ENCODE measurements around the gene CASP7. TPM values are rescaled to one million over a fixed set of nuclear protein-coding genes. Genes with fewer than 3 reads are reported as not detected.

The CASP7 gene
- total RNA-seq, 3 donors from 2014 or later (not counting 1 experiment from before 2014, with no cell fraction given) = 13.4 to 20.0 (median 14.9) TPM

- whole genome bisulfite sequencing (ENCODE audit: insufficient coverage) = 98% methylated on average over 3 of the region's 3 CpGs
- no peaks in the 10 kb centered on the region for H3K4me1 Mint-ChIP-seq
- Histone ChIP-seq H3K4me1 (ENCODE audit: control insufficient read depth, insufficient read depth, low read length) (no peaks in the 10 kb centered on the region), H3K9me3 (ENCODE audit: control insufficient read depth, insufficient read depth, low read length) (no peaks in the 10 kb centered on the region), H3K4me3 (ENCODE audit: low read length) (no peak within 1 kb of the TSS), H3K27ac (ENCODE audit: low read length) (no peak within 1 kb of the TSS), H3K27me3 (ENCODE audit: control insufficient read depth, insufficient read depth, low read length) (no peaks in the 10 kb centered on the region), H3K36me3 (ENCODE audit: control insufficient read depth, insufficient read depth, low read length) (no peaks in the 10 kb centered on the region)
- no peaks in the 10 kb centered on the region for H3K9me3 Mint-ChIP-seq
- no peaks in the 10 kb centered on the region for H3K36me3 Mint-ChIP-seq
- intact Hi-C loops (cut with micrococcal nuclease) = no loop called here
- no peak for ATAC-seq
- no peak for DNase-seq
- no peak within 1 kb of the TSS for H3K27ac Mint-ChIP-seq
- no peak for TF ChIP-seq CTCF (IDR thresholded peaks at IDR 0.05)
- no peak within 1 kb of the TSS for H3K4me3 Mint-ChIP-seq
- peaks cover 5 to 21% of the 10 kb centered on the region in 2 donors for H3K27me3 Mint-ChIP-seq (ENCODE audit: low read depth in 2 of 2)
These were observed 71.5 kb downstream of the CASP7 start, which contains the start of gene PLEKHS1 for GRCh38 chr10:113751181-113751732. TSS of gene PLEKHS1 (plus strand) at chr10:113751682. CDS start at chr10:113755278, 3,596 bp downstream.

GRCh38 chr10:113752553-113752952 lies 72.8 kb downstream of the CASP7 start:
- DNase-seq (no peak), ATAC-seq (no peak)
- intact Hi-C loops (cut with micrococcal nuclease) = no loop called here
- H3K4me1 ChIP-seq (ENCODE audit: control insufficient read depth, insufficient read depth, low read length) = no peaks in the 10 kb centered on the region
- no peak overlapping the region for H3K27ac ChIP-seq (ENCODE audit: low read length)
- no peak overlapping the region for H3K4me3 ChIP-seq (ENCODE audit: low read length)
- peaks cover 8 to 19% of the 10 kb centered on the region in 2 donors for H3K27me3 Mint-ChIP-seq (ENCODE audit: low read depth in 2 of 2)
- no peaks in the 10 kb centered on the region for H3K27me3 ChIP-seq (ENCODE audit: control insufficient read depth, insufficient read depth, low read length)
- H3K9me3 ChIP-seq (ENCODE audit: control insufficient read depth, insufficient read depth, low read length) = no peaks in the 10 kb centered on the region
- no peak for TF ChIP-seq CTCF (IDR thresholded peaks at IDR 0.05)
- no peak overlapping the region for H3K4me3 Mint-ChIP-seq
- no peaks in the 10 kb centered on the region for H3K36me3 ChIP-seq (ENCODE audit: control insufficient read depth, insufficient read depth, low read length)
- H3K27ac Mint-ChIP-seq = no peak overlapping the region
- no peaks in the 10 kb centered on the region for H3K4me1 Mint-ChIP-seq
- no peaks in the 10 kb centered on the region for H3K9me3 Mint-ChIP-seq
- no CpG with 5 or more reads among the region's 1 CpG for WGBS (ENCODE audit: insufficient coverage)
- no peaks in the 10 kb centered on the region for H3K36me3 Mint-ChIP-seq

- TF ChIP-seq CTCF (IDR thresholded peaks at IDR 0.05) = no peak
- intact Hi-C loops (cut with micrococcal nuclease) = no loop called here
- ATAC-seq (no peak), DNase-seq (no peak)
- Mint-ChIP-seq H3K4me3 (no peak overlapping the region), H3K4me1 (no peaks in the 10 kb centered on the region), H3K9me3 (no peaks in the 10 kb centered on the region), H3K27ac (no peak overlapping the region), H3K36me3 (no peaks in the 10 kb centered on the region), H3K27me3 (ENCODE audit: low read depth in 2 of 2) (peaks cover 8 to 25% of the 10 kb centered on the region in 2 donors)
- no peak overlapping the region for H3K27ac ChIP-seq (ENCODE audit: low read length)
- H3K36me3 ChIP-seq (ENCODE audit: control insufficient read depth, insufficient read depth, low read length) = no peaks in the 10 kb centered on the region
- H3K4me1 ChIP-seq (ENCODE audit: control insufficient read depth, insufficient read depth, low read length) = no peaks in the 10 kb centered on the region
- no peaks in the 10 kb centered on the region for H3K9me3 ChIP-seq (ENCODE audit: control insufficient read depth, insufficient read depth, low read length)
- no peak overlapping the region for H3K4me3 ChIP-seq (ENCODE audit: low read length)
- no peaks in the 10 kb centered on the region for H3K27me3 ChIP-seq (ENCODE audit: control insufficient read depth, insufficient read depth, low read length)
- WGBS (ENCODE audit: insufficient coverage) = 68% methylated on average over 9 of the region's 9 CpGs
These were observed 73.4 kb downstream of the CASP7 start for GRCh38 chr10:113753020-113753692.

Measured in natural killer cell (primary cell).